Stimulated activated effector memory CD8-positive, alpha-beta T cell treated with anti-CD3 and anti-CD28 coated beads, Interleukin-12 subunit alpha, Interleukin-12 subunit beta, amount 100 ng/mL, for 72 hours (primary cell): ENCODE data around the gene SEMA3B.
"Not testable (repeated sequence)": the region's sequence is repeated elsewhere in the genome, so short reads cannot be mapped to it uniquely, and the experiment has no call there.

Experiments
- ATAC-seq: fragments of 150-1000 bp; cut with Tn5 transposase; 2 replicates; pipeline ENCODE4 v1.10.0; 2021
- DNase-seq, 2 donors: peaks; one replicate each; pipeline ENCODE4 v3.0.0; 2021 to 2022; ENCODE audit warnings: low spot score in 2 of 2
- H3K27ac Mint-ChIP-seq: one replicate; pipeline ENCODE4 v1.8.0; 2022; ENCODE audit warnings: mild to moderate bottlenecking, mixed read lengths
- H3K36me3 Mint-ChIP-seq: one replicate; pipeline ENCODE4 v1.8.0; 2022; ENCODE audit warnings: mild to moderate bottlenecking, mixed read lengths
- H3K4me1 Mint-ChIP-seq: one replicate; pipeline ENCODE4 v1.8.0; 2022; ENCODE audit warnings: mixed read lengths
- H3K4me3 Mint-ChIP-seq: one replicate; pipeline ENCODE4 v1.8.0; 2022; ENCODE audit warnings: mild to moderate bottlenecking, mixed read lengths
- H3K9me3 Mint-ChIP-seq: one replicate; pipeline ENCODE4 v1.8.0; 2022; ENCODE audit warnings: mixed read lengths

SEMA3B gene

GRCh38 chr3:50260027-50260941, 8.7 kb upstream of the SEMA3B start:
- H3K9me3 Mint-ChIP-seq: no peaks in the 10 kb centered on the region
- H3K4me3 Mint-ChIP-seq: peak overlapping the region; percentile 66
- ATAC-seq (peak; percentile 94), DNase-seq (peak; percentile 94)
- peak overlapping the region; percentile 88 for H3K27ac Mint-ChIP-seq
- H3K4me1 Mint-ChIP-seq: peaks cover 12% of the 10 kb centered on the region
- H3K36me3 Mint-ChIP-seq: peaks cover 87% of the 10 kb centered on the region

DNA sequence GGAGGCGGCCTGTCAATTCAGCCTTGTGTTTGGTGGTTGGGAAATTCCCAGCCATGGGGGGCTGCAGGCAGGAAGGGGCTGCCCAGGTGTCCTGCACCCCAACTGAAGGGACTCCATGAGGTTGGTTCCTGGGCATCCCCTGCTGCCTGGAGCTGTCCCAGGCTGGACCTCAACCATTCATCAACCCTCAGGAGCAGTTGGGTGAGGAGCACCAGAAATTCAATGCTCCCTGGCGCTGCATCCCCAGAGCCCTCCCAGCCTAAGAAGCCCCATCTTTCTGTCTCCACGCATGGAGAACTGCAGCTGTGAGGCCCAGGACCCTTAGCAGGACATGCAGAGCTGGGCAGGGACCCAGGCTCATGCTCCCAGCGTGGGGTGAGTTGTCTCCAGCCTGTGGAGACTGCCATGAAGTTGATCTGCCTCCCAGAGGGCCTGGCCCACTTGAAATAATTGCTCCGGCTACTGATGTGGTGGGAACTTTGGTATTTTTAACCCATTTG, 8.0 kb upstream of the SEMA3B start:
- Mint-ChIP-seq H3K36me3 (peaks cover 80% of the 10 kb centered on the region), H3K27ac (peak overlapping the region; percentile 88), H3K4me3 (peak overlapping the region; percentile 66), H3K4me1 (peaks cover 12% of the 10 kb centered on the region), H3K9me3 (no peaks in the 10 kb centered on the region)
- ATAC-seq (no peak), DNase-seq (no peak)

GRCh38 chr3:50261505-50261904, 7.4 kb upstream of the SEMA3B start:
- Mint-ChIP-seq H3K4me1 (peaks cover 12% of the 10 kb centered on the region), H3K9me3 (no peaks in the 10 kb centered on the region), H3K36me3 (peaks cover 74% of the 10 kb centered on the region), H3K27ac (no peak overlapping the region), H3K4me3 (peak overlapping the region; percentile 66)
- no peak for DNase-seq
- no peak for ATAC-seq

DNA sequence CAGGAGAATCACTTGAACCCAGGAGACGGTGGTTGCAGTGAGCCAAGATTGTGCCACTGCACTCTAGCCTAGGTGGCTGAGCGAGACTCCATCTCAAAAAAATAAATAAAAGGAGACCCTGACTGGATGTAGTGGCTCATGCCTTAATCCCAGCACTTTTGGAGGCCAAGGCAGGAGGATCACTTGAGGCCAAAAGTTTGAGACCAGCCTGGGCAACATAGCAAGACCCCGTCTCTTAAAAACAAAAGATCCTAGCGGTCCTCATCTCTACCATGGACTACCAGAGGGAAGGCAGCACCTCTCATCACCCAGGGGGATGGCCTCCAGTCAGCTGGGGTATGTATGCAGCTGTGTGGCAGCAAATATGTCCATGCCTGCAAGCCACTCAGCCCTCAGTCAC, 6.7 kb upstream of the SEMA3B start:
- H3K36me3 Mint-ChIP-seq: peaks cover 67% of the 10 kb centered on the region
- H3K27ac Mint-ChIP-seq, H3K4me3 Mint-ChIP-seq, DNase-seq, H3K9me3 Mint-ChIP-seq, ATAC-seq: not testable (repeated sequence)
- peaks cover 12% of the 10 kb centered on the region for H3K4me1 Mint-ChIP-seq

- Mint-ChIP-seq H3K4me3 (no peak overlapping the region), H3K27ac (no peak overlapping the region), H3K36me3 (peaks cover 62% of the 10 kb centered on the region), H3K4me1 (peaks cover 12% of the 10 kb centered on the region), H3K9me3 (no peaks in the 10 kb centered on the region)
- ATAC-seq (no peak), DNase-seq (no peak)
Measured at GRCh38 chr3:50262778-50263177, 6.2 kb upstream of the SEMA3B start.

- DNase-seq (no peak), ATAC-seq (no peak)
- Mint-ChIP-seq H3K4me3 (no peak overlapping the region), H3K9me3 (no peaks in the 10 kb centered on the region), H3K36me3 (peaks cover 52% of the 10 kb centered on the region), H3K27ac (peak overlapping the region; percentile 29), H3K4me1 (peaks cover 10% of the 10 kb centered on the region)
Measured at GRCh38 chr3:50263478-50264382, 5.2 kb upstream of the SEMA3B start.

DNA sequence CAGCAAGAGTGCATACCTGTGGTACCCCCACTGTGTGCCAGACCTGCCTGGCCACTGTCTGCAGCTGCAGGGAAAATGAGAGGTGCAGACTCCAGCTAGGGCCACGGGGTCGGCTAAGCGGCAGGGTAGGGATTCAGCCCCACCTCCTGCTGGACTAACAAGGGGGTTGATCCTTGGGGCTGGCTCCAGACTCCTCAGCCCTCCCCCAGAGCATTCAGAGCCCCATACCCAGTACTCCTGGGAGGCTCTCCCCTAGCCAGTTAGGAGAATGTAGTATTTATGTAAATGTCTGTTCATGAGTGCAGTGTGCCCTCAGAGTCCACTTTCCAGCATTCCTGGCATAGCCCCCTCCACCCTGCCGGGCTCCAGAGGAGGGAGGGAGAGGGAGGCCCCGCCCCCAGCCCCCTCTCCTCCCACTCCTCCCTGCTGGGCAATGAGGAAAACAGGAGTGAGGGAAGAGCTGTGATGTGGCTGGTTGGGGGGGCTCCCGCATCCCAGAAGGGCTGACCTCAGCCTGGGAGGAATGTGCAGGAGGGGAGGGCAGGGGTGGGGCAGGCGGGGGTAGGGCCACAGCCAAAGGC, 4.5 kb upstream of the SEMA3B start:
- H3K4me1 Mint-ChIP-seq: peaks cover 6% of the 10 kb centered on the region
- peak overlapping the region; percentile 29 for H3K27ac Mint-ChIP-seq
- no peaks in the 10 kb centered on the region for H3K9me3 Mint-ChIP-seq
- H3K36me3 Mint-ChIP-seq: peaks cover 45% of the 10 kb centered on the region
- no peak for ATAC-seq
- no peak for DNase-seq
- no peak overlapping the region for H3K4me3 Mint-ChIP-seq

- H3K27ac Mint-ChIP-seq: no peak overlapping the region
- peaks cover 39% of the 10 kb centered on the region for H3K36me3 Mint-ChIP-seq
- H3K9me3 Mint-ChIP-seq: no peaks in the 10 kb centered on the region
- no peaks in the 10 kb centered on the region for H3K4me1 Mint-ChIP-seq
- no peak overlapping the region for H3K4me3 Mint-ChIP-seq
- DNase-seq: no peak
- no peak for ATAC-seq
Measured at GRCh38 chr3:50264964-50265485, 3.9 kb upstream of the SEMA3B start.

GRCh38 chr3:50265571-50265970, 3.4 kb upstream of the SEMA3B start:
- H3K4me1 Mint-ChIP-seq: no peaks in the 10 kb centered on the region
- H3K4me3 Mint-ChIP-seq: no peak overlapping the region
- no peak for DNase-seq
- peaks cover 34% of the 10 kb centered on the region for H3K36me3 Mint-ChIP-seq
- H3K27ac Mint-ChIP-seq: no peak overlapping the region
- no peak for ATAC-seq
- H3K9me3 Mint-ChIP-seq: no peaks in the 10 kb centered on the region

DNA sequence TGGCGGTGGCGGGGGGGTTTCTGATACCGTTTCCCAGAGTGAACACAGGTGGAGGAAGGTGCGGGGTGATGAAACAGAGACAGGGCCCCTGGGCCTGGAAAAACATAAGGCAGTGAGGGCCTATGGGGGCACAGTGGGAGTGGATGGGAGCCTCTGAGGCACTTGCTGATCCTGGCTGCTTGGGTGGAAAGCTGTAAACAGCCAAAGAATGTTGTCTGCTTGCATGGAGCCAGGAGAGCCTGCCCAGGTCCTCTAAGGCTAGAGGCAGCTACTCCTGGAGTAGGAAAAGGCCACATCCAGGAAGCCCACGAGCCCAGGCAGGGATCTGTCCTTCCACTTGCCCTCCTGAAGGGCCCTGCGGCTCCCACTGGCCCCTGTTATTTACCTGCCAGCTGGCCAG, 2.9 kb upstream of the SEMA3B start:
- H3K4me3 Mint-ChIP-seq: no peak overlapping the region
- no peaks in the 10 kb centered on the region for H3K9me3 Mint-ChIP-seq
- peaks cover 29% of the 10 kb centered on the region for H3K36me3 Mint-ChIP-seq
- no peak overlapping the region for H3K27ac Mint-ChIP-seq
- no peaks in the 10 kb centered on the region for H3K4me1 Mint-ChIP-seq
- DNase-seq (no peak), ATAC-seq (no peak)

DNA sequence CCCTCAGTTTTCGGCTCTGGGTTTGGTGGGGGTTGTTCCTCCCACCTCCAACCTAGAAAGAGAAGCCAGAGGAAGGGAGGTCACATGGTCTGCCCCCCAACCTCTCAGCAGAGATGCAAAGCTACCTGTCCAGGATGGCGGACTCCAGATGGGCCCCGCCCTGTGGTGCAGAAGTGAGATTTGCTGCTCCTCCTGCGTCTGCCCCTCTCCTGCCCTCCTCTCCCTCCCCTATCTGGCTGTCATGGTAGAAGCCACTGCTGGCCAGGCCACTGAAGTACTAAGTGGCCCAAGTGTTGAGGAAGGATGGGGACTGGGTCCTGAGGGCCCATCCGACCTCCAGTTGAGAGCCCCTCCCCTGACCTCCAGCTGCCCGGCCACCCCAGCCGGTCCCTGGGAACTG, 2.1 kb upstream of the SEMA3B start:
- DNase-seq (no peak), ATAC-seq (no peak)
- no peak overlapping the region for H3K4me3 Mint-ChIP-seq
- peaks cover 23% of the 10 kb centered on the region for H3K36me3 Mint-ChIP-seq
- H3K9me3 Mint-ChIP-seq: no peaks in the 10 kb centered on the region
- H3K27ac Mint-ChIP-seq: no peak overlapping the region
- peaks cover 6% of the 10 kb centered on the region for H3K4me1 Mint-ChIP-seq

DNA sequence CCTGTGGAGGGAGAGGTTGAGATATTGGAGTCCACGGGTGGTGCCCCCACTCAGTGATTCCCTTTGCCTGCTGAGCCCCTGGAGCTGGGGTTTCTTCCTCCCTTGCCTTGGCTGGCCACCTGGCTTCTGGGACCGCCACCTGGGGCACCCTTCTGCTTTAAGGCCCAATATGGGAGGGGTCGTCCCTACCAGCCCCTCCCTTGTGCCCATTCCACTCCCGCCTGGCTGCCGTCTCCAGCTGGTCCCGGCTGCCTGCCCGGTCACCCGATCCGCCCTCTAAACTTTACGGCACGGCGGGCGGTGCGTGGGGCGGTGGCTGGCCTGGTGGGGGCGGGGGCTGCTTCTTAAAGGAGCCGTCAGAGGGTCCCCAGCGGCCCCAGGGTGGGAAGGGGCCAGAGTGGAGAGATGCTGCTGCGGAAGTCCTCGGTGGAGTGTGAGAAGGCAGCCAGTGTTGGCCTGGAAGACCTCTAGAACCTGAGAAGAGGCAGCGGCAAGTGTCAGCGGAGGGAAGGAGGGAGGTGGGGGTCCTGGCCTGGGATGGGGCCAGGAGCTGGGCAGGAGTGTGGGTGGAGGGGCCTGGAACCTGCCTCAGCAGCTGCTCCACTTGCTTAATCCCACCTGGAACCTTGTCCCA, 1.6 kb upstream of the SEMA3B start:
- no peak for DNase-seq
- peaks cover 6% of the 10 kb centered on the region for H3K4me1 Mint-ChIP-seq
- H3K9me3 Mint-ChIP-seq: no peaks in the 10 kb centered on the region
- no peak overlapping the region for H3K27ac Mint-ChIP-seq
- ATAC-seq: no peak
- no peak overlapping the region for H3K4me3 Mint-ChIP-seq
- peaks cover 17% of the 10 kb centered on the region for H3K36me3 Mint-ChIP-seq

DNA sequence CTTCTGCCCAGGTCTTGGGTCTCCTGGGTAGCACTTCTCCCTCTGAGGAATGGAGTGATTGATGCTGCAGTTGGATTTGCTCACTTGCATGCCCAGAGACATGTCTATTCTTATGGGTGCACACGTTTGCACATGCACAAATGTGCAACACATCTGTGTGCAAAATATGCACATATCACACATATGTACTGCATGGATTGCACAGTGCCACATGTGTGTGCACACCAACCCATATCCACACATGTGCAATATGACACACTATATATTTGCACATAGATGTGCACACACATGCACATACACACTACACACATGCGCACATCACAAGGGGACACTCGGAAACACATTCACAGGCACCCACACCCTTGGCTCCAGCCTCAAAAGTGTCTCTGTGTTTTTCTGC, 671 bp upstream of the SEMA3B start:
- no peak for ATAC-seq
- Mint-ChIP-seq H3K9me3 (no peaks in the 10 kb centered on the region), H3K4me1 (peaks cover 12% of the 10 kb centered on the region), H3K27ac (no peak overlapping the region), H3K36me3 (peaks cover 10% of the 10 kb centered on the region), H3K4me3 (no peak overlapping the region)
- no peak for DNase-seq

DNA sequence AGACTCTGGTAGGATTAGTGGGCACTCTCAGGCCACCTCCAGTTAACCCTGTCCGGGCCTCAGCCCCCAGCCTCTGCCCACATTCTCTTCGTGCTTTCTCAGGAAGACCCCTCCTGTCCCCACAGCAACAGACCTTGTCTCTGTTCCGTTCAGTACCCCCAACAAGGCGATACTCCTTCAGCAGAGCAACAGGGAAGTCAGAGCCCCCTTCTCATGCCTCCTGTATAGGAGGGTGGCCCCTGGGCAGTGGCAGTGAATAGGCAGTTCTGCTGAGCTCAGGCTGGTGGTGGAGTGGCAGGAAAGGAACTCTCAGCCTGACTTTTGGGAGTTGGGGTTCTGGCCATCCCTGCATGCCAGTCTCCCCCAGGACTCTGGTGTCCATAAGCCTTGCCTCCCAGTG, 513 bp downstream of the SEMA3B start:
- H3K9me3 Mint-ChIP-seq: no peaks in the 10 kb centered on the region
- H3K4me1 Mint-ChIP-seq: peaks cover 20% of the 10 kb centered on the region
- H3K36me3 Mint-ChIP-seq: peaks cover 6% of the 10 kb centered on the region
- H3K4me3 Mint-ChIP-seq: no peak overlapping the region
- DNase-seq (no peak), ATAC-seq (no peak)
- no peak overlapping the region for H3K27ac Mint-ChIP-seq
